Measurements from ENCODE around the gene SBNO2.
"Not testable (repeated sequence)": the region's sequence is repeated elsewhere in the genome, so short reads cannot be mapped to it uniquely, and the experiment has no call there.

Gene SBNO2

DNA sequence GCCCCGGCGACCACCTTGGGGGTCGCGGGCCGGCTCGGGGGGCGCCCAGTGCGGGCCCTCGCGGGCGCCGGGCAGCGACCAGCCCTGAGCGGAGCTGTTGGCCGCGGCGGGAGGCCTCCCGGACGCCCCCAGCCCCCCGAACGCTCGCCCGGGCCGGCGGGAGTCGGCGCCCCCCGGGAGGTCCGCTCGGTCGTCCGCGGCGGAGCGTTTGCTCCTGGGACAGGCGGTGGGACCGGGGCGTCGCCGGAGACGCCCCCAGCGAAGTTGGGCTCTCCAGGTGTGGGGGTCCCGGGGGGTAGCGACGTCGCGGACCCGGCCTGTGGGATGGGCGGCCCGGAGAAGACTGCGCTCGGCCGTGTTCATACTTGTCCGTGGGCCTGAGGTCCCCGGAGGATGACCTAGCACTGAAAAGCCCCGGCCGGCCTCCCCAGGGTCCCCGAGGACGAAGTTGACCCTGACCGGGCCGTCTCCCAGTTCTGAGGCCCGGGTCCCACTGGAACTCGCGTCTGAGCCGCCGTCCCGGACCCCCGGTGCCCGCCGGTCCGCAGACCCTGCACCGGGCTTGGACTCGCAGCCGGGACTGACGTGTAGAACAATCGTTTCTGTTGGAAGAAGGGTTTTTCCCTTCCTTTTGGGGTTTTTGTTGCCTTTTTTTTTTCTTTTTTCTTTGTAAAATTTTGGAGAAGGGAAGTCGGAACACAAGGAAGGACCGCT is 32.2 kb upstream of the SBNO2 start:
- DNase-seq = no peak

GRCh38 chr19:1205114-1206099 is 31.3 kb upstream of the SBNO2 start, which contains the start of gene STK11:
Gene STK11 (plus strand): TSS chr19:1205778. CDS start chr19:1206914, 1,136 bp downstream.
- DNase-seq = peak; percentile 99

DNA sequence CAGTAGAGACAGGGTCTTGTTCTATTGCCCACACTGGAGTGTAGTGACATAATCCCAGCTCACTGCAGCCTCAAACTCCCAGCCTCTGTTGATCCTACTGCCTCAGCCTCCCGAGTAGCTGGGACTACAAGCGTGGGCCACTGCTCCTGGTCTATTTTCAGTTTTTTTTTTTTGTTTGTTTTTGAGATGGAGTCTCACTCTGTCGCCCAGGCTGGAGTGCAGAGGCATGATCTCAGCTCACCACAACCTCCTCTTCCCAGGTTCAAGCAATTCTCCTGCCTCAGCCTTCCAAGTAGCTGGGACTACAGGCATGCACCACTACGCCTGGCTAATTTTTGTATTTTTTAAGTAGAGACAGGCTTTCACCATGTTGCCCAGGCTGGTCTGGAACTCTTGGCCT is 26.5 kb upstream of the SBNO2 start:
- not testable (repeated sequence) for DNase-seq

- DNase-seq = no peak
Observed at GRCh38 chr19:1199531-1199930, 25.5 kb upstream of the SBNO2 start.

- no peak for DNase-seq
Observed at GRCh38 chr19:1189419-1189818, 15.4 kb upstream of the SBNO2 start.

- DNase-seq = no peak
Observed at GRCh38 chr19:1183543-1184172, 9.6 kb upstream of the SBNO2 start.

- DNase-seq = no peak
Observed at GRCh38 chr19:1182727-1183126, 8.7 kb upstream of the SBNO2 start.

DNA sequence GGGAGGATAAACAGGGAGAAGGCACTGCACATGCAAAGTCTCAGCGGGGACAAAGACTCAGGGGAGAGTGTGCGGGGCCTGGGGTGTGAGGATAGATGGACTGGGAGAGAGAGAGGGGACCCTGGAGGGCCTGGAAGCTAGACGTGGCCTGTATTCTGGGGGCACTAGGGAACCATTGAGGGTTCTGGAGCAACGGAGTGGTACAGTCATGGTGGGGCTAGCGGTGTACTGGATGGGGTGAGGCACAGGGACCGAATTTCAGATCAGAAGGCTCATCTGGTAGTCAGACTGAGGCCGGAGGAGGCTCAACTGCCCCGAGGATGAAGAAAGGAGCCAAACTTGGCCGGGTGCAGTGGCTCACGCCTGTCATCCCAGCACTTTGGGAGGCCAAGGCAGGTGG is 8.0 kb upstream of the SBNO2 start:
- no peak for DNase-seq

DNA sequence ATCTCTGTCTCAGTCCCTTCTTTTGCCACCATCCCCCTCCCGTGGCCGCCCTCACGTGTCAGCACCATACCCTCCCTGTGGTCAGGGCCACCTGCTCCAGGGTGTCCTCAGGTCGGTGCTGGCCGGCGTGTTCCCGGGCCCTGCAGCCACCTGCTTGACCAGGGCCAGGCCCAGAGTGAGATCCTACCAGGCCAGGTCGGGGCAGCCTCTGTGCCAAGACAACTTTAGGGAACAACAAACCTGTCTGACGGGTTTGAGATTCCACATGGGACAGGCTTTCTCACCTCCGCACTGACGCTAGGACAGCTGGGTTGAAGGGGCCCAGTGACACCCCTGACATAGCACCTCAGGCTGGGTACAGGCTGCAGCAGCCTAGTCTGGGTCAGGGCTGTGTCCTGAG is 7.5 kb upstream of the SBNO2 start:
- no peak for DNase-seq

DNA sequence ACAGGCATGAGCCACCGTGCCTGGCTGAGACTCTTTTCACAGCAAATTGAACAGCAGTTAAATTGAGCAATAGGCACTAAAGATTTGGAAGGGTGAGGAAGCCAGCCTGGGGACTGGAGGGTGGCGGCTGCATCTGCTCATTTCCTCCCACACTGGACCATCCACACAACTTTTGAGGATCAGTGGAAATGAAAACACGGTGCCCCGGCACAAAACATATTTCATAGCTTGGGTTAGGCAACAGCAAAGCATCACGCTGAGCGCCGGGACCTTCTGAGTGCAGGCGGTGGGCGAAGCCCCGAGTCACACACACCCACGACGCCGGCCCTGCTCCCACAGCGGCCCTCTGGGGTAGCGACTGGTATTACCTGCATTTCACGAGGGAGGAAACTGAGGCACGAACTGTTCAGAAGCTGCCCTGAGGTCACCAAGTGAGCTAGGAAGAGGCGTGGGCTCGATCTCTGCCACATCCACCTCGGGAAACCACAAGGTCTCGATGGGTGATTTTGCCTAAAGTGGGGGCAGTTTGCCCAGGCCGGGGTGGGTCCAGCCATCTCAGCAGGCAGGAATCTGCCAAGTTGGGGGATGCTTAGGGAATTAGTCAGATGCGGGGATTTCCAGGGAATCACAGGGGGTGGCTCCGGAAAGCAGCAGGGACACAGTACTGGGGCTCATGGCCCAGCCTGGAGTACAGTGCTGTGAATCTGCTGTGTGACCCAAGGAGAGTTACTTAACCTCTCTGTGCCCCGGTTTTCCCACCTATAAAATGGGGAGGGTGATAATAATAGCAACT is 3.5 kb upstream of the SBNO2 start:
- DNase-seq = peak; percentile 30

DNA sequence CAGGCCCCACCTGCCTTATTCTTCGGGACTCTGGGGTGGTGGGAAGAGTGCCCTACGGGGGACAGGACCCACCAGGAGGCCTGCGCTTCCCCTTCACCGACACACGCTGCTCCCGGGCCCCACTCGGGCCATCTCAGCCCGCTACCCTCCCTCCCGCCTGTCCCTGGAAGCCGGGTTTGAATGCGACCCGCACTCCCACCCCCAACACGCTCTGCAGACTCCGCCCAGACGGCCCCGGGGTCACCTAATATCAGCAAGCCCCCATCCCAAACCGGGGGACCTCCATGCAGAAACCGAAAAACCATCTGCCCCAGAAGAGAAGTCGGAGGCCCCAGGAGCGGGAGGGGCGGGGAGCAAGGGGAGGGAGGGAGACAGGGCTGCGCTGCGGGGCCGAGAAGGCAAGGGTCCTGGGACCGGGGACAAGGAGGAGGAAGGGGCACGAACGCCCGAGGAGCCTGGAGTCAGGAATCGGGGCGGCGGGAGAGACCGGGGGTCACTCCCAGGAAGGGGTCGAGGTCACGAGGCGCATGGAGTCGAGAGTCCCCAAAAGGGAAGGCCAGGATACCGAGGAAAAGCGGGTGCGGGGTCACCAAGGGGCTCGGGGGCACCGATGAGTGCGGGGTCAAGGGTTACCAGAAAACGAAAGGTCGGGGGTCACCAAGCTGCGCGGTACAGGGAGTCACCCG is 766 bp downstream of the SBNO2 start:
- DNase-seq = peak; percentile 48

GRCh38 chr19:1172353-1173158 is 1.5 kb downstream of the SBNO2 start:
- DNase-seq = no peak

GRCh38 chr19:1171755-1172352 is 2.2 kb downstream of the SBNO2 start:
- DNase-seq = no peak

- DNase-seq = no peak
Observed at GRCh38 chr19:1170938-1171754, 2.9 kb downstream of the SBNO2 start.

DNA sequence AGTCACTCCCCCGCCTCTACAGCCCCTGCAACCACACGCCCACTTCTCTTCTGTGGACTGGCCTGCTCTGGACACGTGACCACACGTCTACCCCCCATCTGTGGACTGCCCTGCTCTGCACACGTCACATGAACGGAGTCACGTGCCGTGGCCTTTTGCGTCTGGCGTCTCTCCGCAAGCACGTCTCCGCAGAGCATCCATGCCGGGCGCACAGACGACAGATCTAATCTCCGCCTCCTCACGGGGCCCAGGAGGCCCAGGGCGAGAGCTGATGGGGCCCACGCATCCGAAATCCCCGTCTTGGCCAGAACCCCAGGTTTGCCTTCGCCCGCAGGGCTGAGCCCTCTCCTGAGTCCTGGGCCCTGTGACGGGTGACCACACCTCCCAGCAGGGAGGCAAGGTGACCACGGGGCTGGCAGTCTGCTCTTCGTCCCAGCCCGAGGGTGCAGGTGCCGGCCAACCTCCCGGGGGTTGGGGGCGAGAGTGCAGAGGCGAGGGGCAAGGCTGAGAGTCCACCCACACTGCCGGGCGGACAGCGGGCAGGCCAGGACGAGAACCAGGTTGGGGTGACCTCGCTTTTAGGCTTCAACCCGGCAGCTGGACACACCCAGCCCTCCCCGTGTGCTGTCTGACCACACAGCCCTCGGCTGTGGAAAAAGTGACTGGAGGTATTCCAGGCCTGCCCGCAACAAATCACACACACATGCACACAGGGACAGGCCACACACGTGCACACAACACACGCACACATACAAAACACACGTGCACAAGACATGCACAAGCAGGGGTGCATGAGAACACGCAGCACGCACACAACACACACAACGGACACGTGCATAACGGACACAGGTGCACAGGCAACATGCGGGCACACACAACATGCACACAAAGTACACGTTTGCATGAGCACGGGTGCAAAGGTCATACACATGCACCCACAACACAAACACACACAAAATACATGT is 3.9 kb downstream of the SBNO2 start:
- no peak for DNase-seq

DNA sequence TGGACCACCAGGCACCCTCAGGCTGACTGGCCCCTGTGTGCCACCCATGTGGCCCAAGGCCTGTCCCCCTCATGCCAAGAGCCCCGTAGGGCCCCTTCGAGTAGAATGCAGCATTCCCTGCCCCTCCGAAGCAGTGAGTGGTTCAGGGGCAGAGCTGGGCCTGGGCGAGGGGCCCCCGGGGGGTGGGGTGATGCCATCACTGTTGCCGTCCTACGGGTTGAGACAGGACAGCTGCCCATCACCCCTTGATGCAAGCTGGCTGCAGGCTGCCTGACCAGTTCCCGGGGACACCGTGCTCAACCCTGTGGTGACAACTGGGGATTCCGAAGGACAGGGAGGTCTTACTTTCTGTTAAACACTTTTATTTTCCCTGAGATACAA is 4.7 kb downstream of the SBNO2 start:
- DNase-seq = no peak

DNA sequence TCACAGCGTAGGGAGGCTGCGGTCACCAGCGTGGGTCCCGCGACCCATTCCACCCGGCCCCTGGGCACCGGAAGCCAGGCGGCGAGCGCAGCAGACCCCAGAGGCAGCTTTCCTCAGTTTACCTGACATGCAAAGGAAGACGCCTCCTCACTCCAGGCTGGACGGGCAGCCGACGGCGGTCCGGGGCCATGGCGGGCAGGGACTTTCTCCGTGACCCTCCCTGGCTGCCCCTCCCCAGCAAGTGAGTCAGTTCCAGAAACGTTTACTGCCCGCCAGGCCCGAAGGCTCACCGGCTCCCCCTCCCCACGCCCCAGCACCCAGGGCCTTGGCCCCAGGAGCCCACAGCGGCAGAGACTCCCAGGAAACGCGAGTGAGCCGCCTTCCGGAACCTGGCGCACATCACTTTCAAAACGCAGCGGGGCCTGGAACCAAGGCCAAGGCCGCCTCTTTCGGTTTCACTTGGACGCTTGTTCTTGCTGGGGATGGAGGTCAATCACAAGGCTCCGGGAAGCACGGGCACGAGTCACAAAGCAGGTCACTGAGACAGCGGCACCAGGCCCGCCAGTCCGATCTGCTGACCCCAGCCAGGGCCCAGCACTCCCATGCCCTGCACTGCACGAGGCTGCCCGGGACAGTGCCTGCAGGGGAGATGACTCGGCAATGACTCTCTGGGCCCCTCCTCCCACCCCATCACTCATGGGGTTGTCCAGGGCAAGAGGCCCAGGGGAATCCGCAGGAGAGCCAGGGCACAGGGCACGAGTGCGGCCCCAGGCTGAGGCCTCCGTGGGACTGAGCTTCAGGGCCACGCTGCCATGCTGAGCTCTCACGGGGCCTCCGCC is 5.3 kb downstream of the SBNO2 start:
- DNase-seq = no peak

All from hematopoietic multipotent progenitor cell treated with erythropoietin and hydrocortisone succinate and interleukin-3 and kit ligand, for 4 days (in vitro differentiated cells).